ENCODE measurements around the gene EML6.

GRCh38 chr2:55019526-55020258, 296.2 kb downstream of the EML6 start:
- TF ChIP-seq POLR2A (IDR thresholded peaks at IDR 0.05) (no peak), CTCF (IDR thresholded peaks at IDR 0.05) (no peak)
